GM12878 (cell line): ENCODE data around the gene CLUH. TPM values are rescaled to one million over a fixed set of nuclear protein-coding genes. Genes with fewer than 3 reads are reported as not detected.

Experiments
- ATAC-seq: fragments of 200-7000 bp; cut with Tn5 transposase; 3 replicates; pipeline ENCODE4 v1.9.1; 2020; ENCODE audit warnings: mild to moderate bottlenecking, moderate library complexity
- BruUV-seq: library from RNA; stranded (reverse); fragments of 400-500 nt; replicated peaks from 2 replicates; lab custom pipeline; 2021; lab: Mats Ljungman, UMichigan
- CTCF ChIA-PET: fragments of 300-600 bp; sonication (Branson Sonifier 250); formaldehyde crosslinking; extraction: SDS; loops from one replicate; lab custom pipeline; 2021; ENCODE audit warnings: inconsistent platforms; lab: Yijun Ruan, JAX
- POLR2A ChIA-PET: fragments of 350-600 bp; formaldehyde crosslinking; extraction: SDS; loops from one replicate; lab custom pipeline; 2021; ENCODE audit warnings: inconsistent platforms; lab: Charles Lee
- RAD21 ChIA-PET: fragments of 300-600 bp; sonication (Branson Sonifier 250); formaldehyde crosslinking; loops from one replicate; lab custom pipeline; 2023; ENCODE audit warnings: antibody characterized with exemption; ENCODE audit not compliant: unreplicated experiment; lab: Charles Lee
- SMC1A ChIA-PET: fragments of 300-600 bp; sonication (Branson Sonifier 250); formaldehyde crosslinking; loops from one replicate; lab custom pipeline; 2023; ENCODE audit not compliant: unreplicated experiment, uncharacterized antibody; lab: Charles Lee
- DNase-seq: peaks from one replicate; pipeline ENCODE4 v3.0.0-alpha.2; 2011; ENCODE audit warnings: low read depth, low spot score
- FAIRE-seq: peaks from 3 replicates; lab custom pipeline; 2011; peaks lifted over from hg19 to GRCh38; lab: Jason Lieb, UNC
- H2AFZ ChIP-seq: 2 replicates; pipeline ENCODE4 v1.6.0; 2011; ENCODE audit warnings: low read depth, low read length, control low read depth; ENCODE audit not compliant: control insufficient read depth
- H3K27ac ChIP-seq: 2 replicates; pipeline ENCODE4 v1.5.1; 2011; ENCODE audit warnings: control low read depth; ENCODE audit not compliant: control insufficient read depth, insufficient read depth
- H3K27me3 ChIP-seq, 2 experiments: replicated peaks in 1 of 2; 2 replicates each; pipeline versions ENCODE4 v1.6.0 to v1.6.1; 2011; ENCODE audit warnings: low read length in 1 of 2; ENCODE audit not compliant: control insufficient read depth in 2 of 2, insufficient read depth in 2 of 2
- H3K36me3 ChIP-seq, 2 experiments: 2 replicates each; pipeline ENCODE4 v1.5.1; 2011; ENCODE audit warnings: low read length in 1 of 2; ENCODE audit not compliant: control insufficient read depth in 2 of 2, insufficient read depth in 2 of 2
- H3K4me1 ChIP-seq: 2 replicates; pipeline ENCODE4 v1.6.1; 2011; ENCODE audit warnings: mild to moderate bottlenecking, low read length, moderate library complexity, mixed read lengths; ENCODE audit not compliant: control insufficient read depth, insufficient read depth
- H3K4me2 ChIP-seq: 2 replicates; pipeline ENCODE4 v1.6.0; 2011; ENCODE audit warnings: control low read depth; ENCODE audit not compliant: control insufficient read depth, insufficient read depth
- H3K4me3 ChIP-seq: fragments of 200-600 bp; sonication (generic); 2 replicates; pipeline ENCODE4 v1.5.1; 2016
- H3K79me2 ChIP-seq: 2 replicates; pipeline ENCODE4 v1.6.0; 2011; ENCODE audit warnings: low read length; ENCODE audit not compliant: control insufficient read depth, insufficient read depth
- H3K9ac ChIP-seq: 2 replicates; pipeline ENCODE4 v1.8.0; 2011; ENCODE audit warnings: low read length, control low read depth, mixed read lengths; ENCODE audit not compliant: control insufficient read depth, insufficient read depth
- H3K9me3 ChIP-seq: replicated peaks from 3 replicates; pipeline ENCODE4 v1.5.1; 2011; ENCODE audit warnings: mild to moderate bottlenecking, low read length; ENCODE audit not compliant: control insufficient read depth, insufficient read depth
- H4K20me1 ChIP-seq: 2 replicates; pipeline ENCODE4 v1.6.0; 2011; ENCODE audit not compliant: control insufficient read depth, insufficient read depth
- CHD2 ChIP-seq: IDR thresholded peaks from 2 replicates; pipeline ENCODE4 v1.6.1; 2011; ENCODE audit warnings: low read depth, low read length, improper control_type of control experiment, borderline replicate concordance
- FOXK2 ChIP-seq: fragments of 450-650 bp; IDR thresholded peaks from 2 replicates; pipeline ENCODE4 v1.6.1; 2017; ENCODE audit warnings: mild to moderate bottlenecking, moderate library complexity
- GATAD2B ChIP-seq: fragments of 450-650 bp; conservative IDR thresholded peaks from 2 replicates; pipeline ENCODE4 v1.6.1; 2017; ENCODE audit warnings: low read depth, mild to moderate bottlenecking, moderate library complexity
- IKZF1 ChIP-seq: fragments of 450-650 bp; conservative IDR thresholded peaks from 2 replicates; pipeline ENCODE4 v1.6.1; 2017; ENCODE audit warnings: antibody characterized with exemption, mild to moderate bottlenecking
- KLF5 ChIP-seq: fragments of 450-650 bp; IDR thresholded peaks from 2 replicates; pipeline ENCODE4 v1.6.1; 2014; ENCODE audit warnings: mild to moderate bottlenecking; ENCODE audit not compliant: partially characterized antibody
- MYB ChIP-seq: fragments of 150-350 bp; IDR thresholded peaks from 2 replicates; pipeline ENCODE4 v1.6.1; 2014; ENCODE audit warnings: mild to moderate bottlenecking, low read depth, low read length, borderline replicate concordance
- MYC ChIP-seq: IDR thresholded peaks from 2 replicates; pipeline ENCODE4 v1.6.1; 2011; ENCODE audit warnings: mild to moderate bottlenecking, low read length, moderate library complexity, inconsistent platforms; ENCODE audit not compliant: insufficient read depth, insufficient replicate concordance, insufficient read length, severe bottlenecking
- RCOR1 ChIP-seq: conservative IDR thresholded peaks from 2 replicates; pipeline ENCODE4 v1.6.1; 2012; ENCODE audit warnings: low read depth, low read length, improper control_type of control experiment
- RFX5 ChIP-seq: IDR thresholded peaks from 2 replicates; pipeline ENCODE4 v1.6.1; 2011; ENCODE audit warnings: low read depth, low read length, improper control_type of control experiment
- SIX5 ChIP-seq: IDR thresholded peaks from 2 replicates; pipeline ENCODE4 v1.6.1; 2011; ENCODE audit warnings: mild to moderate bottlenecking, low read depth, low read length, moderate library complexity; ENCODE audit not compliant: severe bottlenecking
- STAT1 ChIP-seq: fragments of 450-650 bp; conservative IDR thresholded peaks from 2 replicates; pipeline ENCODE4 v1.6.1; 2014; ENCODE audit warnings: antibody characterized with exemption, mild to moderate bottlenecking
- YY1 ChIP-seq: IDR thresholded peaks from 2 replicates; pipeline ENCODE4 v1.6.1; 2011; ENCODE audit warnings: low read depth, mild to moderate bottlenecking, low read length
- ZBTB11 ChIP-seq: fragments of 450-650 bp; formaldehyde crosslinking; IDR thresholded peaks from 2 replicates; pipeline ENCODE4 v1.5.0; 2022; ENCODE audit warnings: mild to moderate bottlenecking, missing genetic modification characterization
- ZBTB33 ChIP-seq: fragments of 450-650 bp; IDR thresholded peaks from 2 replicates; pipeline ENCODE4 v1.6.1; 2017; ENCODE audit warnings: mild to moderate bottlenecking
- ZNF622 ChIP-seq: fragments of 450-650 bp; IDR thresholded peaks from 2 replicates; pipeline ENCODE4 v1.6.1; 2017; ENCODE audit warnings: mild to moderate bottlenecking, inconsistent platforms
- WGBS: methylation state at CpG from one replicate; pipeline ENCODE4 v1.1.6; 2016; ENCODE audit warnings: low lambda C conversion rate; ENCODE audit not compliant: insufficient replicate concordance, insufficient coverage; ENCODE audit errors: missing lambda C conversion rate; 5-methylcytosine and 5-hydroxymethylcytosine counted together
- in situ Hi-C: fragments of 300-500 bp; cut with MboI; formaldehyde crosslinking; loops from 9 replicates; pipeline ENCODE4 v1.14.3; 2018; ENCODE audit warnings: mixed read lengths
- intact Hi-C: fragments of 100-400 bp; cut with micrococcal nuclease; formaldehyde crosslinking; loops from one replicate; pipeline ENCODE4 v1.14.2; 2022; ENCODE audit not compliant: unreplicated experiment
- polyA plus RNA-seq, 11 experiments: library from polyadenylated mRNA; depleted of rRNA in 4 of 11; unstranded in 6 of 11; stranded (reverse) in 5 of 11; fragments of >200 nt; fragmentation: Nextera tagmentation in 4 of 11; fragmentation: Illumina TruSeq in 1 of 11; extraction: Ambion mirVana in 4 of 11; extraction: Trizol in 1 of 11; gene quantifications; 1 replicate in 1 of 11; 2 replicates in 10 of 11; pipeline versions ENCODE4 v1.2.1 to v1.2.3, GENCODE V29; 2011 to 2016; ENCODE audit warnings: inconsistent platforms in 2 of 11, missing spikeins in 2 of 11, low read depth in 1 of 11
- total RNA-seq, 4 experiments: library from RNA; depleted of rRNA in 3 of 4; stranded (reverse); fragments of >200 nt in 3 of 4; fragmentation: Illumina TruSeq in 1 of 4; extraction: Trizol in 1 of 4; gene quantifications; 2 replicates each; pipeline versions ENCODE4 v1.2.1 to v1.2.3, GENCODE V29; 2013 to 2021

Gene CLUH
- total and polyA plus RNA-seq, 10 of the 15 experiments (the other 5 are each of a cell fraction or from before 2014, with no cell fraction given): 0.11 to 147 (median 60.2) TPM

GRCh38 chr17:2682176-2682938 lies 29.2 kb downstream of the CLUH start (continued):
- TF ChIP-seq ZBTB33: no peak
- TF ChIP-seq ZBTB11 (CRISPR knock-in tag): no peak

- CTCF ChIA-PET: interaction anchor here (1.3 kb wide), 1 partner anchor 299 kb away, joined by 4 read pairs; no protein-coding TSS in a partner anchor
- H3K9ac ChIP-seq: no peak overlapping the region
- FAIRE-seq (no peak), ATAC-seq (no peak), DNase-seq (no peak)
- no TSS peak for BruUV-seq
- 98% methylated on average over 7 of the region's 7 CpGs for WGBS
- no peaks in the 10 kb centered on the region for H3K9me3 ChIP-seq
- H4K20me1 ChIP-seq: no peaks in the 10 kb centered on the region
- no peak overlapping the region for H2AFZ ChIP-seq
- no peak overlapping the region for H3K27ac ChIP-seq
- H3K27me3 ChIP-seq: no peaks in the 10 kb centered on the region
- H3K79me2 ChIP-seq: no peaks in the 10 kb centered on the region
- intact Hi-C loops: no loop called here
- POLR2A ChIA-PET: no interaction called here
- H3K36me3 ChIP-seq: peaks cover 7 to 30% of the 10 kb centered on the region in 2 experiments
- RAD21 ChIA-PET: no interaction called here
- H3K4me3 ChIP-seq: no peak overlapping the region
- in situ Hi-C loops: no loop called here
- no peaks in the 10 kb centered on the region for H3K4me1 ChIP-seq
- SMC1A ChIA-PET: no interaction called here
- no peak overlapping the region for H3K4me2 ChIP-seq
- TF ChIP-seq SIX5 (no peak), FOXK2 (no peak), YY1 (no peak), RCOR1 (no peak), MYB (no peak), RFX5 (no peak), MYC (no peak), ZNF622 (no peak), IKZF1 (no peak), CHD2 (no peak), KLF5 (no peak), STAT1 (no peak), GATAD2B (no peak)
Measured at GRCh38 chr17:2681650-2682049, 29.9 kb downstream of the CLUH start.
